Pancreas (tissue), 10 donors: ENCODE results near the gene ALDOA. TPM values are rescaled to one million over a fixed set of nuclear protein-coding genes. Genes with fewer than 3 reads are reported as not detected.
A peak's percentile ranks its signal among the peaks of the same experiment; 100 is the strongest.

Experiments used
- ATAC-seq, 4 donors: fragments of 200-7000 bp; cut with Tn5 transposase; one replicate each; pipeline versions ENCODE4 v1.8.0 to v1.9.1; 2020; ENCODE audit warnings: mild to moderate bottlenecking in 4 of 4, moderate library complexity in 4 of 4
- DNase-seq, 6 donors: peaks; one replicate each; pipeline ENCODE4 v3.0.0-alpha.2; 2020
- FAIRE-seq: peaks from 2 replicates; lab custom pipeline; 2012; peaks lifted over from hg19 to GRCh38; lab: Jason Lieb, UNC
- H3K27ac ChIP-seq, 4 donors: fragments of 200-600 bp; sonication (generic); 1 replicate in 3 of 4; 2 replicates in 1 of 4; pipeline versions ENCODE4 v1.5.0 to v1.8.0; 2020
- H3K27me3 ChIP-seq, 4 donors: fragments of 200-600 bp; one replicate each; pipeline ENCODE4 v1.8.0; 2021
- H3K36me3 ChIP-seq, 3 donors: fragments of 200-600 bp; sonication (generic) in 1 of 3; one replicate each; pipeline versions ENCODE4 v1.5.0 to v1.8.0; 2020 to 2021
- H3K4me1 ChIP-seq, 3 donors: fragments of 200-600 bp; one replicate each; pipeline ENCODE4 v1.8.0; 2021
- H3K4me3 ChIP-seq, 4 donors: fragments of 200-600 bp; sonication (generic) in 2 of 4; one replicate each; pipeline versions ENCODE4 v1.5.0 to v1.8.0; 2020 to 2021
- H3K9me3 ChIP-seq, 4 donors: fragments of 200-600 bp; one replicate each; pipeline ENCODE4 v1.8.0; 2021
- CTCF ChIP-seq, 4 donors: fragments of 200-600 bp; sonication (generic) in 3 of 4; IDR thresholded peaks; one replicate each; pipeline versions ENCODE4 v1.5.0 to v1.8.0; 2021; ENCODE audit warnings: antibody characterized with exemption in 4 of 4
- WGBS, 2 donors: extraction: QIAGEN DNeasy Blood & Tissue Kit; methylation state at CpG; one replicate each; pipeline ENCODE4 v1.1.7; 2013; 5-methylcytosine and 5-hydroxymethylcytosine counted together
- intact Hi-C, 3 donors: fragments of 100-400 bp; cut with DNase I; formaldehyde crosslinking; loops; one replicate each; pipeline versions ENCODE4 v1.11.1 to v1.14.2; 2022
- polyA plus RNA-seq, 2 donors: library from polyadenylated mRNA; stranded (reverse); fragments of 200-250 nt; gene quantifications; one replicate each; pipeline ENCODE4 v1.2.3, GENCODE V29; 2013
- total RNA-seq, 6 donors: library from RNA; stranded (reverse); fragmentation: NEBNext Ultra II Directional in 4 of 6; extraction: Animal tissue kit (Norgen Biotek cat#: 25700) in 4 of 6; gene quantifications; one replicate each; pipeline versions ENCODE4 v1.2.1 to v1.2.4, GENCODE V29; 2021 to 2023
- donor health status: healthy with polysubstance abuse.
- donor health status: DM: no; HTN: no; CAD: no; lungs with moderate emphysema.
- donor health status: DM: no; HTN: no; CAD: no.
- donor health status: control.
- donor health status: control.
- donor health status: Bipolar disorder and iron deficiency.
- donor health status: DM: yes; HTN: yes; CAD: no.
- donor health status: DM: no; HTN: no; CAD: no.
- donor health status: DM: no; HTN: no; CAD: no.
- donor health status: DM: yes; HTN: yes; CAD: no.

Gene ALDOA
- total and polyA plus RNA-seq, 8 donors = 234 to 425 (median 327) TPM

- DNase-seq (peak in 1 of 6 donors; percentile 63), ATAC-seq (no peak), FAIRE-seq (no peak)
- TF ChIP-seq CTCF (IDR thresholded peaks at IDR 0.05) = no peak
- H3K27me3 ChIP-seq = no peaks in the 10 kb centered on the region
- intact Hi-C loops = no loop called here
- peak overlapping the region in 2 of 4 donors; percentile 79 to 83 for H3K27ac ChIP-seq
- no peaks in the 10 kb centered on the region for H3K36me3 ChIP-seq
- WGBS, 2 donors = 78 to 88% methylated on average over 8 of the region's 8 CpGs
- H3K9me3 ChIP-seq = no peaks in the 10 kb centered on the region
- peaks cover 11 to 15% (median 13%) of the 10 kb centered on the region in 3 donors for H3K4me1 ChIP-seq
- no peak overlapping the region for H3K4me3 ChIP-seq
These were observed 11.1 kb upstream of the ALDOA start for GRCh38 chr16:30054451-30054850.

- peak overlapping the region; percentile 60 to 83 (median 70) for H3K27ac ChIP-seq
- DNase-seq = peak; percentile 77 to 92 (median 88)
- ATAC-seq = peak; percentile 74 to 81 (median 78)
- peak in 1 of 4 donors; percentile 14 for TF ChIP-seq CTCF (IDR thresholded peaks at IDR 0.05)
- H3K9me3 ChIP-seq = no peaks in the 10 kb centered on the region
- WGBS, 2 donors = 19 to 34% methylated on average over 10 of the region's 10 CpGs
- peaks cover 11 to 15% (median 13%) of the 10 kb centered on the region in 3 donors for H3K4me1 ChIP-seq
- intact Hi-C loops = no loop called here
- no peaks in the 10 kb centered on the region for H3K36me3 ChIP-seq
- FAIRE-seq = no peak
- H3K4me3 ChIP-seq = no peak overlapping the region
- H3K27me3 ChIP-seq = no peaks in the 10 kb centered on the region
These were observed 10.5 kb upstream of the ALDOA start for GRCh38 chr16:30054959-30055553.

DNA sequence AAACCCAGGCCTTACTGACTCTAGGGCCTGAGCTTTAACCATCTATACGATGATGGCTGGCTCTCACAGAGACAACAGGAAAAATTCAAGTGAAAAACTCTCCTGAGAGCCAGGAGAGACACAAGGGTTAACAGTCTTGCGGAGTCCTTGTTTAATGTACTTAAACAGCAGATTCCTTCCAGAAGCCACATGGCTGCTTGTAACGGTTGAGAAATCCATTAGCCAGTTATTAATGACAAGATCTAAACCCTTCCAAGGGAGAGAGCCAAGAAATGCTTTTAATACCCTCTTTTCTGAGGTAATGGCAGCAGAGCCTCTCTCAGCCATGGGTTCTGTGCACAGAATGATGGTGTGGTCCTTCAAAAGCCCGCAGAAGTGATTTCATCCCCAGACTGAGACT lies 5.2 kb upstream of the ALDOA start:
- intact Hi-C loops = no loop called here
- FAIRE-seq (no peak), DNase-seq (no peak), ATAC-seq (no peak)
- Histone ChIP-seq H3K4me3 (no peak overlapping the region), H3K4me1 (peaks cover 9 to 12% (median 12%) of the 10 kb centered on the region in 3 donors), H3K27me3 (no peaks in the 10 kb centered on the region), H3K27ac (no peak overlapping the region), H3K36me3 (no peaks in the 10 kb centered on the region), H3K9me3 (no peaks in the 10 kb centered on the region)
- 87 to 93% methylated on average over 4 of the region's 4 CpGs for WGBS, 2 donors
- TF ChIP-seq CTCF (IDR thresholded peaks at IDR 0.05) = no peak

DNA sequence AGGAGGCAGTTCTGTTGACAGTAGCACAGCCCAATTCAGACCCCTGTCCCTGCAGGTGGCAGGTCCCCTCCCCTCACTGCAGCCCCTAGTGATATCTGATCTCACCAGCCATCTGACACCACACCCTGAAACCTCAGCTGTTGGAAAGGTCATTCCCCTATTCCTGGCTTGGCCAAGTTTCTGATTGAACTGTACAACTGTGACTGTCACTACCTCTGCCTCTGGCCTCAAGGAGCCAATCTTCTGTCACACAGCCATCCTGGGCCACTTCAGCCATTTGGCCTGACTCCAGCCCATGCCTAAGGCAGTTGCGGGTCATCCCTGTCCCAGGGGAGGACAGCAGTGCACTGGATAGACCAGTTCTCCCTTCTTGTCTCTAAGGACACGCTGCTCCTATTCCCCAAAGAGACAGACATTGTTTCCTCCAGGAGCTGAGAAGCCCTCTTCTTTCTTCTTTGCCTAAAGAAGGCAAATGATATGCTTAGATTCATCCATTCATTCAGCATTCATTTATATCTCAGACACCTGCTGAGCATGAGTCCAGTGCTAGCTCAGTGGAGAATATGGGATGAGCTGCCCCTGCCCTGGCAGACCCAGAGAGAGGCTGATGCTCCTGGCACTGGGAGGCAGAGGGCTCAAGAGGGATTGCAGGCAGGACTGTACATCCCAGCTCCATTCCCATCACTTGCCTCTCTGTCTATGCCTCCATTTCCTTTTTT lies 4.6 kb upstream of the ALDOA start:
- no peak overlapping the region for H3K4me3 ChIP-seq
- peaks cover 3 to 8% (median 6%) of the 10 kb centered on the region in 3 donors for H3K4me1 ChIP-seq
- H3K36me3 ChIP-seq = no peaks in the 10 kb centered on the region
- ATAC-seq (no peak), FAIRE-seq (no peak), DNase-seq (no peak)
- 72 to 82% methylated on average over 2 of the region's 2 CpGs for WGBS, 2 donors
- intact Hi-C loops = no loop called here
- no peak overlapping the region for H3K27ac ChIP-seq
- no peak for TF ChIP-seq CTCF (IDR thresholded peaks at IDR 0.05)
- no peaks in the 10 kb centered on the region for H3K27me3 ChIP-seq
- no peaks in the 10 kb centered on the region for H3K9me3 ChIP-seq
